PC-3 (cell line): Measurements from ENCODE around the gene EDIL3. TPM values are rescaled to one million over a fixed set of nuclear protein-coding genes. Genes with fewer than 3 reads are reported as not detected.

Source experiments
- ATAC-seq: fragments of 200-7000 bp; cut with Tn5 transposase; 2 replicates; pipeline ENCODE4 v1.9.1; 2020; ENCODE audit warnings: mild to moderate bottlenecking, moderate library complexity
- BruUV-seq: library from RNA; stranded (reverse); fragments of 400-500 nt; replicated peaks from 2 replicates; lab custom pipeline; 2021; lab: Mats Ljungman, UMichigan
- CTCF ChIA-PET: fragments of 300-600 bp; sonication (Branson Sonifier 250); formaldehyde crosslinking; loops from one replicate; lab custom pipeline; 2022; ENCODE audit warnings: antibody characterized with exemption; lab: Charles Lee
- POLR2A ChIA-PET: fragments of 300-600 bp; sonication (Branson Sonifier 250); formaldehyde crosslinking; loops from one replicate; lab custom pipeline; 2022; ENCODE audit warnings: antibody characterized with exemption; ENCODE audit not compliant: unreplicated experiment; lab: Charles Lee
- DNase-seq: peaks from one replicate; pipeline ENCODE4 v3.0.0-alpha.2; 2015
- H2AFZ ChIP-seq: fragments of 300-600 bp; sonication (generic); 2 replicates; pipeline ENCODE4 v1.6.0; 2016; ENCODE audit warnings: antibody characterized with exemption, low read length
- H3F3A ChIP-seq: fragments of 300-600 bp; sonication (generic); one replicate; pipeline ENCODE4 v1.6.0; 2017; ENCODE audit warnings: antibody characterized with exemption, low read length, control low read depth, mild to moderate bottlenecking; ENCODE audit not compliant: unreplicated experiment
- H3K27ac ChIP-seq: fragments of 300-600 bp; sonication (generic); 2 replicates; pipeline ENCODE4 v1.5.1; 2016; ENCODE audit warnings: mild to moderate bottlenecking, low read length
- H3K27me3 ChIP-seq: fragments of 300-600 bp; sonication (generic); 2 replicates; pipeline ENCODE4 v1.6.1; 2016; ENCODE audit warnings: low read length, mixed read lengths
- H3K36me3 ChIP-seq: fragments of 300-600 bp; sonication (generic); 2 replicates; pipeline ENCODE4 v1.6.1; 2016; ENCODE audit warnings: low read depth, mixed run types, low read length, mixed read lengths
- H3K4me1 ChIP-seq: fragments of 300-600 bp; sonication (generic); 2 replicates; pipeline ENCODE4 v1.5.1; 2016; ENCODE audit warnings: low read length; ENCODE audit not compliant: insufficient read depth
- H3K4me2 ChIP-seq: fragments of 300-600 bp; sonication (generic); 2 replicates; pipeline ENCODE4 v1.6.0; 2016; ENCODE audit warnings: low read length
- H3K4me3 ChIP-seq: fragments of 300-600 bp; sonication (generic); 2 replicates; pipeline ENCODE4 v1.5.1; 2016; ENCODE audit warnings: mild to moderate bottlenecking, low read length, mixed read lengths
- H3K79me2 ChIP-seq: fragments of 300-600 bp; sonication (generic); 2 replicates; pipeline ENCODE4 v1.6.1; 2017; ENCODE audit warnings: low read length, mixed read lengths
- H3K9ac ChIP-seq: fragments of 300-600 bp; sonication (generic); 2 replicates; pipeline ENCODE4 v1.6.0; 2016; ENCODE audit warnings: mild to moderate bottlenecking, low read length
- H3K9me2 ChIP-seq: fragments of 300-600 bp; sonication (generic); replicated peaks from 2 replicates; pipeline ENCODE4 v1.6.1; 2016; ENCODE audit warnings: mixed run types, low read length, mixed read lengths
- H3K9me3 ChIP-seq: fragments of 300-600 bp; sonication (generic); 2 replicates; pipeline ENCODE4 v1.6.1; 2016; ENCODE audit warnings: low read length, mixed read lengths
- H4K20me1 ChIP-seq: fragments of 300-600 bp; sonication (generic); 2 replicates; pipeline ENCODE4 v1.6.1; 2016; ENCODE audit warnings: low read length, mixed read lengths
- CTCF ChIP-seq: fragments of 300-600 bp; sonication (generic); conservative IDR thresholded peaks from 2 replicates; pipeline ENCODE4 v1.5.1; 2017; ENCODE audit warnings: antibody characterized with exemption, low read depth, mild to moderate bottlenecking, low read length
- EZH2 ChIP-seq: fragments of 300-600 bp; sonication (generic); IDR thresholded peaks from one replicate; pipeline ENCODE4 v1.6.1; 2017; ENCODE audit warnings: antibody characterized with exemption, mild to moderate bottlenecking, low read length; ENCODE audit not compliant: unreplicated experiment
- EZH2phosphoT487 ChIP-seq: fragments of 300-600 bp; sonication (generic); IDR thresholded peaks from 2 replicates; pipeline ENCODE4 v1.6.1; 2018; ENCODE audit warnings: mild to moderate bottlenecking, antibody characterized with exemption, low read length, borderline replicate concordance
- intact Hi-C: fragments of 100-400 bp; cut with micrococcal nuclease; formaldehyde crosslinking; loops from 2 replicates; pipeline ENCODE4 v1.9.0; 2023
- total RNA-seq: library from RNA; depleted of rRNA; stranded (reverse); fragments of >200 nt; gene quantifications from 2 replicates; pipeline ENCODE4 v1.2.3, GENCODE V29; 2014

EDIL3 gene
- total RNA-seq, 1 experiment from 2014 or later = 13.8 TPM

- ATAC-seq = no peak
- no peaks in the 10 kb centered on the region for H3K27me3 ChIP-seq
Measured at GRCh38 chr5:84228266-84228665, 156.4 kb downstream of the EDIL3 start.

GRCh38 chr5:84227236-84227635 is 157.4 kb downstream of the EDIL3 start:
- H3K27ac ChIP-seq = no peak overlapping the region
- TF ChIP-seq CTCF (no peak), EZH2phosphoT487 (no peak), EZH2 (no peak)
- no peak for ATAC-seq
- H3K4me2 ChIP-seq = no peak overlapping the region
- H3K36me3 ChIP-seq = no peaks in the 10 kb centered on the region
- no TSS peak for BruUV-seq
- H3K9me2 ChIP-seq = no peaks in the 10 kb centered on the region
- no peaks in the 10 kb centered on the region for H3K4me1 ChIP-seq
- no peaks in the 10 kb centered on the region for H3K9me3 ChIP-seq
- DNase-seq = no peak
- CTCF ChIA-PET = no interaction called here
- no peak overlapping the region for H2AFZ ChIP-seq
- POLR2A ChIA-PET = no interaction called here
- no peaks in the 10 kb centered on the region for H3K27me3 ChIP-seq
- no peak overlapping the region for H3K4me3 ChIP-seq
- no peak overlapping the region for H3K9ac ChIP-seq
- intact Hi-C loops = no loop called here
- H4K20me1 ChIP-seq = no peaks in the 10 kb centered on the region
- no peaks in the 10 kb centered on the region for H3F3A ChIP-seq
- H3K79me2 ChIP-seq = no peaks in the 10 kb centered on the region

More at GRCh38 chr5:84228266-84228665, 156.4 kb downstream of the EDIL3 start:
- intact Hi-C loops = no loop called here
- Histone ChIP-seq H3K27ac (no peak overlapping the region), H2AFZ (no peak overlapping the region), H3K9me2 (no peaks in the 10 kb centered on the region), H3K9ac (no peak overlapping the region), H3K79me2 (no peaks in the 10 kb centered on the region), H3K4me3 (no peak overlapping the region), H3K36me3 (no peaks in the 10 kb centered on the region), H3K9me3 (no peaks in the 10 kb centered on the region), H4K20me1 (no peaks in the 10 kb centered on the region), H3K4me1 (no peaks in the 10 kb centered on the region), H3F3A (no peaks in the 10 kb centered on the region), H3K4me2 (no peak overlapping the region)
- ChIA-PET POLR2A (no interaction called here), CTCF (no interaction called here)
- TF ChIP-seq CTCF (no peak), EZH2 (no peak), EZH2phosphoT487 (no peak)
- no TSS peak for BruUV-seq
- DNase-seq = no peak

GRCh38 chr5:84218546-84218945 is 166.1 kb downstream of the EDIL3 start:
- H3F3A ChIP-seq = no peaks in the 10 kb centered on the region
- ATAC-seq (no peak), DNase-seq (peak; percentile 4)
- no peaks in the 10 kb centered on the region for H3K79me2 ChIP-seq
- no peak overlapping the region for H2AFZ ChIP-seq
- TF ChIP-seq EZH2phosphoT487 (no peak), CTCF (no peak), EZH2 (no peak)
- H3K9me3 ChIP-seq = no peaks in the 10 kb centered on the region
- ChIA-PET CTCF (no interaction called here), POLR2A (no interaction called here)
- no peak overlapping the region for H3K4me3 ChIP-seq
- no TSS peak for BruUV-seq
- intact Hi-C loops = no loop called here
- H3K9me2 ChIP-seq = no peaks in the 10 kb centered on the region
- H3K4me1 ChIP-seq = no peaks in the 10 kb centered on the region
- H4K20me1 ChIP-seq = no peaks in the 10 kb centered on the region
- H3K4me2 ChIP-seq = no peak overlapping the region
- H3K27ac ChIP-seq = no peak overlapping the region
- H3K9ac ChIP-seq = no peak overlapping the region
- H3K36me3 ChIP-seq = no peaks in the 10 kb centered on the region
- H3K27me3 ChIP-seq = no peaks in the 10 kb centered on the region
